Large intestine (tissue), 12 donors: ENCODE measurements around the gene GNAI1. TPM values are rescaled to one million over a fixed set of nuclear protein-coding genes. Genes with fewer than 3 reads are reported as not detected.

ENCODE experiments used
- DNase-seq, 2 donors: peaks; one replicate each; pipeline versions ENCODE4 v3.0.0 to v3.0.0-alpha.2; 2013
- H3K27ac ChIP-seq: one replicate; pipeline ENCODE4 v1.5.1; 2013; ENCODE audit warnings: low read length
- H3K27me3 ChIP-seq: 2 replicates; pipeline ENCODE4 v1.6.1; 2013; ENCODE audit warnings: low read length; ENCODE audit not compliant: control insufficient read depth, insufficient read depth
- H3K36me3 ChIP-seq: 2 replicates; pipeline ENCODE4 v1.6.1; 2013; ENCODE audit warnings: low read length; ENCODE audit not compliant: control insufficient read depth, insufficient read depth
- H3K4me1 ChIP-seq: one replicate; pipeline ENCODE4 v1.6.1; 2013; ENCODE audit warnings: low read length; ENCODE audit not compliant: control insufficient read depth, insufficient read depth
- H3K4me3 ChIP-seq: one replicate; pipeline ENCODE4 v1.5.1; 2013; ENCODE audit warnings: low read length
- H3K9me3 ChIP-seq: one replicate; pipeline ENCODE4 v1.6.1; 2013; ENCODE audit warnings: mild to moderate bottlenecking, low read depth, low read length, moderate library complexity; ENCODE audit not compliant: control insufficient read depth
- WGBS: methylation state at CpG from one replicate; pipeline ENCODE4 v1.1.5; 2013; ENCODE audit warnings: low lambda C conversion rate; ENCODE audit not compliant: insufficient coverage; 5-methylcytosine and 5-hydroxymethylcytosine counted together
- long read RNA-seq, 11 donors: transcript quantifications; one replicate each; lab custom pipeline, GENCODE V29; 2026
- polyA plus RNA-seq: library from polyadenylated mRNA; unstranded; fragments of 120-200 nt; gene quantifications from one replicate; pipeline ENCODE4 v1.2.1, GENCODE V29; 2013

The GNAI1 gene
- 25.4 TPM for polyA plus RNA-seq
- long read RNA-seq, donor 1, full-length matches to known transcripts: 4 of 4 reads
- long read RNA-seq, donor 1, partial matches to known transcripts: 0 of 4 reads
- long read RNA-seq, donor 1, other reads (novel, unspliced or antisense): 0 of 4 reads
- long read RNA-seq, donor 2, full-length matches to known transcripts: 13 of 13 reads
- long read RNA-seq, donor 2, partial matches to known transcripts: 0 of 13 reads
- long read RNA-seq, donor 2, other reads (novel, unspliced or antisense): 0 of 13 reads
- long read RNA-seq, donor 3, full-length matches to known transcripts: 12 of 31 reads
- long read RNA-seq, donor 3, partial matches to known transcripts: 19 of 31 reads
- long read RNA-seq, donor 3, other reads (novel, unspliced or antisense): 0 of 31 reads
- long read RNA-seq, donor 4: 0 reads
- long read RNA-seq, donor 5, full-length matches to known transcripts: 15 of 15 reads
- long read RNA-seq, donor 5, partial matches to known transcripts: 0 of 15 reads
- long read RNA-seq, donor 5, other reads (novel, unspliced or antisense): 0 of 15 reads
- long read RNA-seq, donor 6, full-length matches to known transcripts: 10 of 10 reads
- long read RNA-seq, donor 6, partial matches to known transcripts: 0 of 10 reads
- long read RNA-seq, donor 6, other reads (novel, unspliced or antisense): 0 of 10 reads
- long read RNA-seq, donor 7, full-length matches to known transcripts: 16 of 16 reads
- long read RNA-seq, donor 7, partial matches to known transcripts: 0 of 16 reads
- long read RNA-seq, donor 7, other reads (novel, unspliced or antisense): 0 of 16 reads
- long read RNA-seq, donor 8, full-length matches to known transcripts: 11 of 11 reads
- long read RNA-seq, donor 8, partial matches to known transcripts: 0 of 11 reads
- long read RNA-seq, donor 8, other reads (novel, unspliced or antisense): 0 of 11 reads
- long read RNA-seq, donor 9, full-length matches to known transcripts: 9 of 9 reads
- long read RNA-seq, donor 9, partial matches to known transcripts: 0 of 9 reads
- long read RNA-seq, donor 9, other reads (novel, unspliced or antisense): 0 of 9 reads
- long read RNA-seq, donor 10, full-length matches to known transcripts: 10 of 10 reads
- long read RNA-seq, donor 10, partial matches to known transcripts: 0 of 10 reads
- long read RNA-seq, donor 10, other reads (novel, unspliced or antisense): 0 of 10 reads
- long read RNA-seq, donor 11, full-length matches to known transcripts: 4 of 4 reads
- long read RNA-seq, donor 11, partial matches to known transcripts: 0 of 4 reads
- long read RNA-seq, donor 11, other reads (novel, unspliced or antisense): 0 of 4 reads

DNA sequence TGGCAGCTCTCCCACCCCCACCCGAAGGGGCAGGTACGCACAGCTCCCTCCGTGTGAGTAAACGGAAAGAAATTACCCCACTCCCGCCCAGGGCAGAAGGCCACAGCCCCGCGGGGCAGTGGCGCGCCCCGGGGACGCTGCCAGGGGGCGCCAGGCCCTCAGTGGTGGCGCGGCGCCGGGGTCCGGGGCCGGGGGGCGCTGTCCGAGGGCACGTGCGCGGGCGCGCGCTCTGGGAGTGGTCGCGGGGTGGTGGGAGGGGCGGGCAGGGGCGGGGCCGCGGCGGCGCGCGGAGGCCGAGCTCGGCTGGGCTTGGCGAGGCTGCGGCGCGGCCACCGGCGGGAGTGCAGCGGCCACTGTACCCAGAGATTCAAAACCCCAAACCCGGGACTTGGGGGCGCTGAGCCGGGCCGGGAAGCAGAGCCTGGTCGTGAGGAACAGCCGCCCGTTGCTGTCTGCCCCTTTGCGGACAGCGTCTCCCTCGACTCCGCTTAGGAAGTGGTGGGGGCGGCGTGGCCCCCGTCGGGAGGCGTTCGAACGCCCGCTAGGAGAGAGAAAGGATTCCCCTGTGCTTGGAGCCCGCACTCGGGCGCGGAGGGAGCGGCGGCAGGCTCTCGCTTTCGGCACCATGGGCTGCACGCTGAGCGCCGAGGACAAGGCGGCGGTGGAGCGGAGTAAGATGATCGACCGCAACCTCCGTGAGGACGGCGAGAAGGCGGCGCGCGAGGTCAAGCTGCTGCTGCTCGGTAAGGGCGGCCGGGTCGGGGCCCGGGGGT, at the start of gene GNAI1:
Gene GNAI1, plus strand, starts transcription at position 296 of the 773 bp plus-strand sequence. Its CDS starts 330 bp downstream, at position 626.
- no peaks in the 10 kb centered on the region for H3K9me3 ChIP-seq
- peak; percentile 47 to 81 for DNase-seq
- WGBS: no CpG with 5 or more reads among the region's 92 CpGs

GRCh38 chr7:80087051-80087770, 47.4 kb upstream of the GNAI1 start:
- no peaks in the 10 kb centered on the region for H3K9me3 ChIP-seq
- DNase-seq: peak in 1 of 2 donors; percentile 17
- H3K27ac ChIP-seq: no peak overlapping the region
- H3K4me3 ChIP-seq: no peak overlapping the region
- H3K27me3 ChIP-seq: no peaks in the 10 kb centered on the region
- WGBS: 86% methylated on average over 2 of the region's 11 CpGs
- no peaks in the 10 kb centered on the region for H3K36me3 ChIP-seq
- H3K4me1 ChIP-seq: no peaks in the 10 kb centered on the region

More for the DNA sequence above, at the start of gene GNAI1:
- peak within 1 kb of the TSS; percentile 73 for H3K27ac ChIP-seq
- no peaks in the 10 kb centered on the region for H3K36me3 ChIP-seq
- peaks cover 3% of the 10 kb centered on the region for H3K4me1 ChIP-seq
- H3K4me3 ChIP-seq: peak within 1 kb of the TSS; percentile 96
- H3K27me3 ChIP-seq: no peaks in the 10 kb centered on the region

DNA sequence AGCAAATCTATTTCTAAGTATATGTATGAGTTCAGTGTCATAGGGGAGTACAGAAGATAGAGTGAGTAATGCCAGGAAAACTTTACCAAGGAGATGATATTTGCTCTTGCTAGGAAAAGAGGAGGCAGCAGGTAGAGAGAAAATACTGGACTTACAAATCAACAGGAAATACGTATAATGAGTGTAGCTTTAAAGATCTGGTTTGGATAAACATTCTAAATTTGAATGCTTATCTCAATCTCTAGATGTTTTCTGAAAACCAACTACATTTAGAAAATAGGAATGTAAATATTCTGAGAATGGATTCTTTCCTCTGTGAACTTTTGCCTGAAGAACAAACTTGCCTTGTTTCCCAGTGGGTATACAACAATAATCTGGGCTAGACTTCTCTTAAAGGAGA, 46.9 kb upstream of the GNAI1 start:
- no peak overlapping the region for H3K4me3 ChIP-seq
- H3K36me3 ChIP-seq: no peaks in the 10 kb centered on the region
- no peak for DNase-seq
- no peaks in the 10 kb centered on the region for H3K9me3 ChIP-seq
- H3K4me1 ChIP-seq: no peaks in the 10 kb centered on the region
- H3K27me3 ChIP-seq: no peaks in the 10 kb centered on the region
- WGBS: no CpG with 5 or more reads among the region's 1 CpG
- no peak overlapping the region for H3K27ac ChIP-seq

DNA sequence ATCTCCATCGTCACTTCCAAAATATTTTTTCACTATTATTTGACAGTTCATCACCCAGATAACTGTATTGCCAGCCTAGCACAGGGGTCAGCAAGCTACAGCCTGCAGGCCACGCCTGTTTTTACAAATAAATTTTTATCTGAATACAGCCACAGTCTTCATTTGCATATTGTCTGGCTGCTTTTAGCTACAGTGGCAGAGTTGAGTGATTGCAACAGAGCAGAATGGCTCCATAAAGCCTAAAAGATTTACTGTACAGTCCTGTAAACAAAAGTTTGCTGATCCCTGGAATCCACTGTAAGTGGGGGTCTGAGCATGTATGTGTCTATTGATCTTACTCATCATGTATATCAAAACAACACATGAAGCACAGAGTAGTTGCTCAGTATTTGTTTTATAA, 45.9 kb upstream of the GNAI1 start:
- no peak for DNase-seq
- Histone ChIP-seq H3K27ac (no peak overlapping the region), H3K4me1 (no peaks in the 10 kb centered on the region), H3K27me3 (no peaks in the 10 kb centered on the region), H3K36me3 (no peaks in the 10 kb centered on the region), H3K9me3 (no peaks in the 10 kb centered on the region), H3K4me3 (no peak overlapping the region)
- WGBS: no CpG with 5 or more reads among the region's 2 CpGs

GRCh38 chr7:80089366-80089765, 45.3 kb upstream of the GNAI1 start:
- H3K27me3 ChIP-seq: no peaks in the 10 kb centered on the region
- H3K4me1 ChIP-seq: no peaks in the 10 kb centered on the region
- H3K36me3 ChIP-seq: no peaks in the 10 kb centered on the region
- H3K4me3 ChIP-seq: no peak overlapping the region
- H3K9me3 ChIP-seq: no peaks in the 10 kb centered on the region
- 60% methylated on average over 1 of the region's 1 CpG for WGBS
- no peak overlapping the region for H3K27ac ChIP-seq
- no peak for DNase-seq

GRCh38 chr7:80093349-80093748, 41.3 kb upstream of the GNAI1 start:
- no peak overlapping the region for H3K4me3 ChIP-seq
- H3K9me3 ChIP-seq: no peaks in the 10 kb centered on the region
- H3K4me1 ChIP-seq: no peaks in the 10 kb centered on the region
- no peak for DNase-seq
- 100% methylated on average over 1 of the region's 2 CpGs for WGBS
- no peaks in the 10 kb centered on the region for H3K36me3 ChIP-seq
- H3K27ac ChIP-seq: no peak overlapping the region
- no peaks in the 10 kb centered on the region for H3K27me3 ChIP-seq

GRCh38 chr7:80095545-80095944, 39.1 kb upstream of the GNAI1 start:
- 40% methylated on average over 1 of the region's 1 CpG for WGBS
- Histone ChIP-seq H3K27ac (no peak overlapping the region), H3K9me3 (no peaks in the 10 kb centered on the region), H3K27me3 (no peaks in the 10 kb centered on the region), H3K4me1 (no peaks in the 10 kb centered on the region), H3K36me3 (no peaks in the 10 kb centered on the region), H3K4me3 (no peak overlapping the region)
- no peak for DNase-seq

- H3K9me3 ChIP-seq: no peaks in the 10 kb centered on the region
- no peaks in the 10 kb centered on the region for H3K27me3 ChIP-seq
- WGBS: no CpG with 5 or more reads among the region's 2 CpGs
- DNase-seq: no peak
- H3K4me1 ChIP-seq: no peaks in the 10 kb centered on the region
- no peak overlapping the region for H3K27ac ChIP-seq
- H3K36me3 ChIP-seq: no peaks in the 10 kb centered on the region
- no peak overlapping the region for H3K4me3 ChIP-seq
These were observed 36.9 kb upstream of the GNAI1 start for GRCh38 chr7:80097756-80098155.

GRCh38 chr7:80098795-80099194, 35.8 kb upstream of the GNAI1 start:
- Histone ChIP-seq H3K27me3 (no peaks in the 10 kb centered on the region), H3K4me1 (no peaks in the 10 kb centered on the region), H3K9me3 (no peaks in the 10 kb centered on the region), H3K4me3 (no peak overlapping the region), H3K27ac (no peak overlapping the region), H3K36me3 (no peaks in the 10 kb centered on the region)
- no CpG with 5 or more reads among the region's 6 CpGs for WGBS
- DNase-seq: no peak
